HepG2 (cell line): ENCODE measurements around the gene IKZF4. TPM values are rescaled to one million over a fixed set of nuclear protein-coding genes. Genes with fewer than 3 reads are reported as not detected.

Experiments used
- ATF7 ChIP-seq, 2 experiments: fragments of 450-650 bp in 1 of 2; sonication (generic) in 1 of 2; formaldehyde crosslinking in 1 of 2; IDR thresholded peaks; 2 replicates each; pipeline versions ENCODE4 v1.4.0 to v1.6.1; 2016 to 2020; ENCODE audit warnings: antibody characterized with exemption in 1 of 2, mild to moderate bottlenecking in 1 of 2, missing genetic modification reagents in 1 of 2
- EEA1 ChIP-seq: sonication (generic); formaldehyde crosslinking; IDR thresholded peaks from 2 replicates; pipeline ENCODE4 v1.5.1; 2020; ENCODE audit warnings: mild to moderate bottlenecking, missing genetic modification reagents, borderline replicate concordance
- ELF1 ChIP-seq: sonication (generic); formaldehyde crosslinking; IDR thresholded peaks from 2 replicates; pipeline ENCODE4 v1.4.0; 2020; ENCODE audit warnings: missing genetic modification reagents
- GATAD1 ChIP-seq: IDR thresholded peaks from 2 replicates; pipeline ENCODE4 v1.6.1; 2016; ENCODE audit warnings: missing genetic modification reagents, missing compliant biosample characterization
- NR1H2 ChIP-seq: sonication (generic); formaldehyde crosslinking; IDR thresholded peaks from 2 replicates; pipeline ENCODE4 v1.8.1; 2022; ENCODE audit warnings: low read depth, missing genetic modification reagents, borderline replicate concordance
- NR2F6 ChIP-seq, 2 experiments: IDR thresholded peaks; 2 replicates each; pipeline ENCODE4 v1.6.1; 2016; ENCODE audit warnings: antibody characterized with exemption in 1 of 2, mild to moderate bottlenecking in 1 of 2
- PHB2 ChIP-seq: fragments of 450-650 bp; IDR thresholded peaks from 2 replicates; pipeline ENCODE4 v1.6.1; 2018; ENCODE audit not compliant: partially characterized antibody
- POLR2AphosphoS5 ChIP-seq: IDR thresholded peaks from 2 replicates; pipeline ENCODE4 v1.6.1; 2012; ENCODE audit warnings: low read depth, low read length
- SP5 ChIP-seq: IDR thresholded peaks from 2 replicates; pipeline ENCODE4 v1.6.1; 2016; ENCODE audit warnings: low read depth, borderline replicate concordance
- TAF1 ChIP-seq: sonication (generic); formaldehyde crosslinking; IDR thresholded peaks from 2 replicates; pipeline ENCODE4 v1.4.0; 2020; ENCODE audit warnings: missing genetic modification reagents
- TARDBP ChIP-seq: sonication (generic); formaldehyde crosslinking; IDR thresholded peaks from 2 replicates; pipeline ENCODE4 v1.8.0; 2022; ENCODE audit warnings: mild to moderate bottlenecking, missing genetic modification reagents
- ZKSCAN5 ChIP-seq: sonication (generic); formaldehyde crosslinking; IDR thresholded peaks from 2 replicates; pipeline ENCODE4 v1.5.1; 2020; ENCODE audit warnings: mild to moderate bottlenecking, missing genetic modification reagents
- ZNF143 ChIP-seq: sonication (generic); formaldehyde crosslinking; IDR thresholded peaks from 2 replicates; pipeline ENCODE4 v1.4.0; 2020; ENCODE audit warnings: missing genetic modification reagents
- ZNF614 ChIP-seq: IDR thresholded peaks from 2 replicates; pipeline ENCODE4 v1.6.1; 2018; ENCODE audit warnings: missing biosample characterization, missing genetic modification reagents, inconsistent platforms, borderline replicate concordance
- polyA plus RNA-seq, 8 experiments: library from polyadenylated mRNA; depleted of rRNA in 3 of 8; stranded (reverse) in 7 of 8; unstranded in 1 of 8; fragments of >200 nt; fragmentation: Illumina TruSeq in 4 of 8; extraction: Trizol in 4 of 8; gene quantifications; 2 replicates each; pipeline versions ENCODE4 v1.2.1 to v1.2.3, GENCODE V29; 2011 to 2016; ENCODE audit warnings: low read depth in 4 of 8, missing spikeins in 1 of 8, mixed read lengths in 1 of 8; ENCODE audit not compliant: insufficient read depth in 1 of 8
- total RNA-seq, 5 experiments: library from RNA; depleted of rRNA; stranded (reverse); fragments of >200 nt; fragmentation: Illumina TruSeq; extraction: Trizol; gene quantifications; 2 replicates each; pipeline ENCODE4 v1.2.3, GENCODE V29; 2016; ENCODE audit warnings: low read depth in 1 of 5
- TF ChIP-seq, protein P1 (sequence below): IDR thresholded peaks from 2 replicates; pipeline ENCODE4 v1.4.0; 2020; ENCODE audit warnings: mild to moderate bottlenecking, missing genetic modification reagents
- TF ChIP-seq, protein P2 (sequence below): sonication (generic); formaldehyde crosslinking; IDR thresholded peaks from 2 replicates; pipeline ENCODE4 v1.5.0; 2020; ENCODE audit warnings: mild to moderate bottlenecking, missing genetic modification reagents
- TF ChIP-seq, protein P3 (sequence below): fragments of 450-650 bp; IDR thresholded peaks from 2 replicates; pipeline ENCODE4 v1.6.1; 2016
- TF ChIP-seq, protein P4 (sequence below): sonication (generic); formaldehyde crosslinking; IDR thresholded peaks from 2 replicates; pipeline ENCODE4 v1.8.0; 2022; ENCODE audit warnings: mild to moderate bottlenecking, missing genetic modification reagents; ENCODE audit not compliant: insufficient replicate concordance
- TF ChIP-seq, protein P5 (sequence below): sonication (generic); formaldehyde crosslinking; IDR thresholded peaks from 2 replicates; pipeline ENCODE4 v1.8.0; 2022; ENCODE audit warnings: missing genetic modification reagents, mild to moderate bottlenecking, moderate library complexity, borderline replicate concordance

IKZF4 gene
- total and polyA plus RNA-seq, 2 of the 13 experiments (the other 11 are each of a cell fraction or from before 2014, with no cell fraction given): 0.58 to 2.2 TPM

DNA sequence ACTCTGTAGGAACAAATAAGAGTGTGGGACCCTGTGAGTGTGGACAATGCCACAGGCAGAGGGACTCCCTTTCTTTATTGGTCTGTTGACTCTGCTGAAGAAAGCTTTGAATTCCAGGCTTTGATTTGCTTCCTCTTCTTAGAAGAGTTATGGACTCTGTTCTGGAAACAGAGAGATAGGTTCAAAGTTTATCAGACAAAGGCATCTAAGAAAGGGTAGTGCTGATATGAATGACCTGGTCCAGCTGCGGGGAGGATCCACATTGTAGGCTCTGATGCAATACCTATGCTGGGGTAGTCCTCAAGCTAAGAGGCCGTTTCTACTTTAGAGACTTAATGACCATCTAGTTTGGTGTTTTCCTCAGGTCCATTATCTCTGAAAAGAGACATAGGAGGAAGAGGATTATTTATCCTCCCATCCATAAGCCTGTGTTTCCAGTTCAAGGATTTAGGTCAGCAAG lies 10.7 kb upstream of the IKZF4 start (continued):
- TF ChIP-seq, protein P1, sequence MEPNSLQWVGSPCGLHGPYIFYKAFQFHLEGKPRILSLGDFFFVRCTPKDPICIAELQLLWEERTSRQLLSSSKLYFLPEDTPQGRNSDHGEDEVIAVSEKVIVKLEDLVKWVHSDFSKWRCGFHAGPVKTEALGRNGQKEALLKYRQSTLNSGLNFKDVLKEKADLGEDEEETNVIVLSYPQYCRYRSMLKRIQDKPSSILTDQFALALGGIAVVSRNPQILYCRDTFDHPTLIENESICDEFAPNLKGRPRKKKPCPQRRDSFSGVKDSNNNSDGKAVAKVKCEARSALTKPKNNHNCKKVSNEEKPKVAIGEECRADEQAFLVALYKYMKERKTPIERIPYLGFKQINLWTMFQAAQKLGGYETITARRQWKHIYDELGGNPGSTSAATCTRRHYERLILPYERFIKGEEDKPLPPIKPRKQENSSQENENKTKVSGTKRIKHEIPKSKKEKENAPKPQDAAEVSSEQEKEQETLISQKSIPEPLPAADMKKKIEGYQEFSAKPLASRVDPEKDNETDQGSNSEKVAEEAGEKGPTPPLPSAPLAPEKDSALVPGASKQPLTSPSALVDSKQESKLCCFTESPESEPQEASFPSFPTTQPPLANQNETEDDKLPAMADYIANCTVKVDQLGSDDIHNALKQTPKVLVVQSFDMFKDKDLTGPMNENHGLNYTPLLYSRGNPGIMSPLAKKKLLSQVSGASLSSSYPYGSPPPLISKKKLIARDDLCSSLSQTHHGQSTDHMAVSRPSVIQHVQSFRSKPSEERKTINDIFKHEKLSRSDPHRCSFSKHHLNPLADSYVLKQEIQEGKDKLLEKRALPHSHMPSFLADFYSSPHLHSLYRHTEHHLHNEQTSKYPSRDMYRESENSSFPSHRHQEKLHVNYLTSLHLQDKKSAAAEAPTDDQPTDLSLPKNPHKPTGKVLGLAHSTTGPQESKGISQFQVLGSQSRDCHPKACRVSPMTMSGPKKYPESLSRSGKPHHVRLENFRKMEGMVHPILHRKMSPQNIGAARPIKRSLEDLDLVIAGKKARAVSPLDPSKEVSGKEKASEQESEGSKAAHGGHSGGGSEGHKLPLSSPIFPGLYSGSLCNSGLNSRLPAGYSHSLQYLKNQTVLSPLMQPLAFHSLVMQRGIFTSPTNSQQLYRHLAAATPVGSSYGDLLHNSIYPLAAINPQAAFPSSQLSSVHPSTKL (CRISPR knock-in tag): peak; percentile 94
- TF ChIP-seq ATF7 (IDR thresholded peaks at IDR 0.05): no peak
- peak; percentile 44; the same call in 1 of the 2 replicates for TF ChIP-seq ATF7 (CRISPR knock-in tag; IDR thresholded peaks at IDR 0.05)
- peak; percentile 52 for TF ChIP-seq ZNF614
- TF ChIP-seq SP5: 0 out of 2 replicates have a peak, but pooled peaks have one; percentile 53
- 0 out of 2 replicates have a peak, but pooled peaks have one; percentile 33 for TF ChIP-seq GATAD1 (CRISPR knock-in tag)
- TF ChIP-seq EEA1: no peak
- TF ChIP-seq ZKSCAN5 (CRISPR knock-in tag): no peak
- TF ChIP-seq POLR2AphosphoS5: no peak
- TF ChIP-seq NR1H2 (CRISPR knock-in tag): no peak
- TF ChIP-seq, protein P2, sequence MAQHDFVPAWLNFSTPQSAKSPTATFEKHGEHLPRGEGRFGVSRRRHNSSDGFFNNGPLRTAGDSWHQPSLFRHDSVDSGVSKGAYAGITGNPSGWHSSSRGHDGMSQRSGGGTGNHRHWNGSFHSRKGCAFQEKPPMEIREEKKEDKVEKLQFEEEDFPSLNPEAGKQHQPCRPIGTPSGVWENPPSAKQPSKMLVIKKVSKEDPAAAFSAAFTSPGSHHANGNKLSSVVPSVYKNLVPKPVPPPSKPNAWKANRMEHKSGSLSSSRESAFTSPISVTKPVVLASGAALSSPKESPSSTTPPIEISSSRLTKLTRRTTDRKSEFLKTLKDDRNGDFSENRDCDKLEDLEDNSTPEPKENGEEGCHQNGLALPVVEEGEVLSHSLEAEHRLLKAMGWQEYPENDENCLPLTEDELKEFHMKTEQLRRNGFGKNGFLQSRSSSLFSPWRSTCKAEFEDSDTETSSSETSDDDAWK: no peak
- no peak for TF ChIP-seq ZNF143
- peak; percentile 90 for TF ChIP-seq NR2F6 (IDR thresholded peaks at IDR 0.05)
- peak; percentile 92 for TF ChIP-seq NR2F6 (CRISPR knock-in tag; IDR thresholded peaks at IDR 0.05)
- peak; percentile 74; the same call in 1 of the 2 replicates for TF ChIP-seq TARDBP (CRISPR knock-in tag)
- no peak for TF ChIP-seq TAF1
- TF ChIP-seq, protein P3, sequence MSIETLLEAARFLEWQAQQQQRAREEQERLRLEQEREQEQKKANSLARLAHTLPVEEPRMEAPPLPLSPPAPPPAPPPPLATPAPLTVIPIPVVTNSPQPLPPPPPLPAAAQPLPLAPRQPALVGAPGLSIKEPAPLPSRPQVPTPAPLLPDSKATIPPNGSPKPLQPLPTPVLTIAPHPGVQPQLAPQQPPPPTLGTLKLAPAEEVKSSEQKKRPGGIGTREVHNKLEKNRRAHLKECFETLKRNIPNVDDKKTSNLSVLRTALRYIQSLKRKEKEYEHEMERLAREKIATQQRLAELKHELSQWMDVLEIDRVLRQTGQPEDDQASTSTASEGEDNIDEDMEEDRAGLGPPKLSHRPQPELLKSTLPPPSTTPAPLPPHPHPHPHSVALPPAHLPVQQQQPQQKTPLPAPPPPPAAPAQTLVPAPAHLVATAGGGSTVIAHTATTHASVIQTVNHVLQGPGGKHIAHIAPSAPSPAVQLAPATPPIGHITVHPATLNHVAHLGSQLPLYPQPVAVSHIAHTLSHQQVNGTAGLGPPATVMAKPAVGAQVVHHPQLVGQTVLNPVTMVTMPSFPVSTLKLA: no peak
- TF ChIP-seq ELF1 (CRISPR knock-in tag): no peak
- no peak for TF ChIP-seq PHB2
- TF ChIP-seq, protein P4, sequence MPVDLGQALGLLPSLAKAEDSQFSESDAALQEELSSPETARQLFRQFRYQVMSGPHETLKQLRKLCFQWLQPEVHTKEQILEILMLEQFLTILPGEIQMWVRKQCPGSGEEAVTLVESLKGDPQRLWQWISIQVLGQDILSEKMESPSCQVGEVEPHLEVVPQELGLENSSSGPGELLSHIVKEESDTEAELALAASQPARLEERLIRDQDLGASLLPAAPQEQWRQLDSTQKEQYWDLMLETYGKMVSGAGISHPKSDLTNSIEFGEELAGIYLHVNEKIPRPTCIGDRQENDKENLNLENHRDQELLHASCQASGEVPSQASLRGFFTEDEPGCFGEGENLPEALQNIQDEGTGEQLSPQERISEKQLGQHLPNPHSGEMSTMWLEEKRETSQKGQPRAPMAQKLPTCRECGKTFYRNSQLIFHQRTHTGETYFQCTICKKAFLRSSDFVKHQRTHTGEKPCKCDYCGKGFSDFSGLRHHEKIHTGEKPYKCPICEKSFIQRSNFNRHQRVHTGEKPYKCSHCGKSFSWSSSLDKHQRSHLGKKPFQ (CRISPR knock-in tag): no peak
- TF ChIP-seq, protein P5, sequence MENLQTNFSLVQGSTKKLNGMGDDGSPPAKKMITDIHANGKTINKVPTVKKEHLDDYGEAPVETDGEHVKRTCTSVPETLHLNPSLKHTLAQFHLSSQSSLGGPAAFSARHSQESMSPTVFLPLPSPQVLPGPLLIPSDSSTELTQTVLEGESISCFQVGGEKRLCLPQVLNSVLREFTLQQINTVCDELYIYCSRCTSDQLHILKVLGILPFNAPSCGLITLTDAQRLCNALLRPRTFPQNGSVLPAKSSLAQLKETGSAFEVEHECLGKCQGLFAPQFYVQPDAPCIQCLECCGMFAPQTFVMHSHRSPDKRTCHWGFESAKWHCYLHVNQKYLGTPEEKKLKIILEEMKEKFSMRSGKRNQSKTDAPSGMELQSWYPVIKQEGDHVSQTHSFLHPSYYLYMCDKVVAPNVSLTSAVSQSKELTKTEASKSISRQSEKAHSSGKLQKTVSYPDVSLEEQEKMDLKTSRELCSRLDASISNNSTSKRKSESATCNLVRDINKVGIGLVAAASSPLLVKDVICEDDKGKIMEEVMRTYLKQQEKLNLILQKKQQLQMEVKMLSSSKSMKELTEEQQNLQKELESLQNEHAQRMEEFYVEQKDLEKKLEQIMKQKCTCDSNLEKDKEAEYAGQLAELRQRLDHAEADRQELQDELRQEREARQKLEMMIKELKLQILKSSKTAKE (CRISPR knock-in tag): no peak
